ENCODE results near the gene EXO1.
A peak's percentile ranks its signal among the peaks of the same experiment; 100 is the strongest.
"Not testable (repeated sequence)": the region's sequence is repeated elsewhere in the genome, so short reads cannot be mapped to it uniquely, and the experiment has no call there.

EXO1 gene

GRCh38 chr1:241837901-241838300, 10.1 kb upstream of the EXO1 start:
- DNase-seq: no peak

GRCh38 chr1:241838897-241839296, 9.1 kb upstream of the EXO1 start:
- DNase-seq: no peak

GRCh38 chr1:241839369-241839979, 8.5 kb upstream of the EXO1 start:
- DNase-seq: no peak

GRCh38 chr1:241840164-241840563, 7.8 kb upstream of the EXO1 start:
- DNase-seq: no peak

GRCh38 chr1:241841691-241842090, 6.3 kb upstream of the EXO1 start:
- DNase-seq: peak; percentile 26

GRCh38 chr1:241842565-241842964, 5.4 kb upstream of the EXO1 start:
- DNase-seq: no peak

GRCh38 chr1:241844593-241844992, 3.4 kb upstream of the EXO1 start:
- no peak for DNase-seq

GRCh38 chr1:241846375-241846774, 1.6 kb upstream of the EXO1 start:
- no peak for DNase-seq

- no peak for DNase-seq
These were observed 1.0 kb upstream of the EXO1 start for GRCh38 chr1:241846862-241847539.

GRCh38 chr1:241847540-241847795, 536 bp upstream of the EXO1 start:
- no peak for DNase-seq

- DNase-seq: no peak
These were observed 811 bp downstream of the EXO1 start for GRCh38 chr1:241848686-241849344.

GRCh38 chr1:241849345-241849695, 1.3 kb downstream of the EXO1 start:
- DNase-seq: no peak

GRCh38 chr1:241855545-241856140, 7.6 kb downstream of the EXO1 start:
- DNase-seq: not testable (repeated sequence)

- no peak for DNase-seq
These were observed 9.1 kb downstream of the EXO1 start for GRCh38 chr1:241857131-241857530.

GRCh38 chr1:241860922-241861321, 12.9 kb downstream of the EXO1 start:
- DNase-seq: no peak

GRCh38 chr1:241869022-241869421, 21.0 kb downstream of the EXO1 start:
- no peak for DNase-seq

GRCh38 chr1:241870336-241870735, 22.3 kb downstream of the EXO1 start:
- DNase-seq: no peak

- DNase-seq: no peak
These were observed 22.9 kb downstream of the EXO1 start for GRCh38 chr1:241870746-241871430.

- no peak for DNase-seq
These were observed 33.4 kb downstream of the EXO1 start for GRCh38 chr1:241881440-241881839.

GRCh38 chr1:241883159-241883558, 35.2 kb downstream of the EXO1 start:
- no peak for DNase-seq

GRCh38 chr1:241888232-241888631, 40.2 kb downstream of the EXO1 start:
- DNase-seq: no peak

- no peak for DNase-seq
These were observed 43.3 kb downstream of the EXO1 start for GRCh38 chr1:241891296-241891695.

- no peak for DNase-seq
These were observed 46.0 kb downstream of the EXO1 start for GRCh38 chr1:241894016-241894415.

- DNase-seq: no peak
These were observed 47.0 kb downstream of the EXO1 start for GRCh38 chr1:241895013-241895412.

All from DMS79 (cell line).